Measurements from ENCODE around the gene MAN1C1.

Gene MAN1C1

DNA sequence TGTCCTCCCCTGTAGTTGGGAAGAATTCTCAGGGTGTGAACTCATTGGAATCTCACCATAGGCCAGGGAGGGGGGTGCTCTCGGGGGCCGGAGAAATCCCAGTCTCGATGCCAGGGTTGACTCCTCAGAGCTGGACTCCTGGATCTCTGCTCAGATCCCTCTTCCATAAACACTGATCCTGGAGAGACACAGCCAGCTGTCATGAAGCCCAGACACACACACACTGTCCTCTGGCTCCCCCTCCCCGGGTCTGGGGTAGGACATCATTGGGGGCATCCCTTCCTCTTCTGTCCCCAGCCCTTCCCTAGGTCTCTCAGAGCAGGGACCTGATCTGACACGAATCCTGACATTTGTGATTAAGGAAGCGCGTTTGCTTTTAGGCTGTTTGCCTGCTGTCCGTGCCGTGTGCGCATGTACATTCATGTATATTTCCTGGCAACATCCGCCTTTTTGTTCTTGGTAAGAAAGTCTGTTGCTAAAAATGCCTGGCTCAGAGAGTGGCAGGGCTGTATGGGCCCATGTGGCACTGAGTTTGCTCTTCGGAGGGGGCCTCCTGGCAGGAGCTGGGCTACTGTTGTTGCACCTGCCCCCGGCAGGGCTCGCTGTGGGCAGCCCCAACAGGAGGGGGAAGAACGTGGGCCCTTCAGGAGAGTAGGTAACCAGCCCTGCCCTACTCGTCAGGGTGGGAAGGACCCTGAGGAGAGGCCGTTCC lies 138.0 kb downstream of the MAN1C1 start:
- Histone ChIP-seq H3K56ac (ENCODE audit: low read length) (no peak overlapping the region), H3K27ac (ENCODE audit: low read depth, low read length) (no peak overlapping the region), H3K9ac (ENCODE audit: low read length) (no peak overlapping the region), H3K4me3 (ENCODE audit: low read length) (no peak overlapping the region), H2BK120ac (ENCODE audit: low read depth, low read length) (no peak overlapping the region), H3K4me1 (ENCODE audit: control insufficient read depth, low read depth, low read length) (no peaks in the 10 kb centered on the region), H3K27me3 (ENCODE audit: insufficient read depth, low read length, poor library complexity) (no peaks in the 10 kb centered on the region), H4K5ac (ENCODE audit: low read length) (no peak overlapping the region), H3K18ac (ENCODE audit: low read length) (no peak overlapping the region), H3K4me2 (ENCODE audit: low read length) (no peak overlapping the region), H4K8ac (ENCODE audit: low read depth, low read length) (no peak overlapping the region), H3K4ac (ENCODE audit: low read depth, low read length) (no peak overlapping the region), H2BK5ac (ENCODE audit: low read length) (no peak overlapping the region), H2AK5ac (ENCODE audit: low read length) (no peak overlapping the region), H3K79me1 (ENCODE audit: low read length) (no peaks in the 10 kb centered on the region), H3K23ac (ENCODE audit: low read length) (no peak overlapping the region), H3K36me3 (ENCODE audit: control insufficient read depth, insufficient read depth, low read length) (no peaks in the 10 kb centered on the region), H2BK15ac (replicated peaks; ENCODE audit: low read depth) (no peak overlapping the region), H3K79me2 (ENCODE audit: control insufficient read depth, insufficient read depth, low read length) (no peaks in the 10 kb centered on the region)
- no peak for DNase-seq
- no CpG with 5 or more reads among the region's 17 CpGs for WGBS (ENCODE audit: extremely low coverage, insufficient coverage, low lambda C conversion rate)

DNA sequence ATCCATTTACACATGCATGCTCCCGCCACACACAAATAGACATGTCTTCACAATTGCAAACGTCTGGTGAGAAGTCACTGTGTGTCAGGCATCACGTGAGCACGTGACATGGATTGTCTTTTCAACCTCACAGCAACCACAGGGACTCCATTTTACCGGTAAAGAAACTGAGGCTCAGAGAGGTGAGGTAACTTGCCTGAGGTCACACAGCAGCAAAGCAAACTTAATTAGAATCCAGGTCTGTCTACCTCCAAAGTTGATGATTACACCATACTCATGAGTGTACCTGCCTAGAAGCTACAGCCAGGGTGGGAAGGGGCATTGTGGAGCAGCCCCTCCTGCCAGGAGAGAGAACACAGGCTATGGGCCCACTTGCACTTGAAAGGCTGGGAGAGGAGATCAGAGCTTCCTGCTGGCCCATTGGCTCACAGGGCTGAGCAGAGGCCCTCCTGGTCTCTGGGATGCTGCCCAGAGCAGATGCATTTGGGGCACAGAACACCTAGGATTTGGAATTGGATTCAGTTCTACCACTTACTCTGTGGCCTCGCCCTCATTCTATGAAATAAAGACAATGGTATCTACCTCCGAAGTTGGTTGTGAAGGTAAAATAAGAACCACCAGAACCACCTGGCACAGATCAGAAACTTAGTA lies 139.0 kb downstream of the MAN1C1 start:
- Histone ChIP-seq H3K79me1 (ENCODE audit: low read length) (no peaks in the 10 kb centered on the region), H3K27me3 (ENCODE audit: insufficient read depth, low read length, poor library complexity) (no peaks in the 10 kb centered on the region), H2BK120ac (ENCODE audit: low read depth, low read length) (no peak overlapping the region), H3K56ac (ENCODE audit: low read length) (no peak overlapping the region), H3K4me2 (ENCODE audit: low read length) (no peak overlapping the region), H3K27ac (ENCODE audit: low read depth, low read length) (no peak overlapping the region), H3K4ac (ENCODE audit: low read depth, low read length) (no peak overlapping the region), H3K79me2 (ENCODE audit: control insufficient read depth, insufficient read depth, low read length) (no peaks in the 10 kb centered on the region), H4K5ac (ENCODE audit: low read length) (no peak overlapping the region), H3K36me3 (ENCODE audit: control insufficient read depth, insufficient read depth, low read length) (no peaks in the 10 kb centered on the region), H3K4me1 (ENCODE audit: control insufficient read depth, low read depth, low read length) (peaks cover 2% of the 10 kb centered on the region), H2BK15ac (replicated peaks; ENCODE audit: low read depth) (no peak overlapping the region), H3K4me3 (ENCODE audit: low read length) (no peak overlapping the region), H2AK5ac (ENCODE audit: low read length) (no peak overlapping the region), H2BK5ac (ENCODE audit: low read length) (no peak overlapping the region), H3K9ac (ENCODE audit: low read length) (no peak overlapping the region), H3K23ac (ENCODE audit: low read length) (no peak overlapping the region), H3K18ac (ENCODE audit: low read length) (no peak overlapping the region), H4K8ac (ENCODE audit: low read depth, low read length) (no peak overlapping the region)
- DNase-seq, result no peak
- WGBS (ENCODE audit: extremely low coverage, insufficient coverage, low lambda C conversion rate), result no CpG with 5 or more reads among the region's 7 CpGs

GRCh38 chr1:25756215-25756614 lies 139.6 kb downstream of the MAN1C1 start:
- no peak overlapping the region for H3K4ac ChIP-seq (ENCODE audit: low read depth, low read length)
- no peak for DNase-seq
- peaks cover 2% of the 10 kb centered on the region for H3K4me1 ChIP-seq (ENCODE audit: control insufficient read depth, low read depth, low read length)
- H3K9ac ChIP-seq (ENCODE audit: low read length), result no peak overlapping the region
- H4K5ac ChIP-seq (ENCODE audit: low read length), result no peak overlapping the region
- no peaks in the 10 kb centered on the region for H3K27me3 ChIP-seq (ENCODE audit: insufficient read depth, low read length, poor library complexity)
- no peak overlapping the region for H2BK120ac ChIP-seq (ENCODE audit: low read depth, low read length)
- H3K79me2 ChIP-seq (ENCODE audit: control insufficient read depth, insufficient read depth, low read length), result no peaks in the 10 kb centered on the region
- no peak overlapping the region for H4K8ac ChIP-seq (ENCODE audit: low read depth, low read length)
- H2BK5ac ChIP-seq (ENCODE audit: low read length), result no peak overlapping the region
- no peak overlapping the region for H2AK5ac ChIP-seq (ENCODE audit: low read length)
- no peak overlapping the region for H3K27ac ChIP-seq (ENCODE audit: low read depth, low read length)
- H2BK15ac ChIP-seq (replicated peaks; ENCODE audit: low read depth), result no peak overlapping the region
- no CpG with 5 or more reads among the region's 3 CpGs for WGBS (ENCODE audit: extremely low coverage, insufficient coverage, low lambda C conversion rate)
- no peak overlapping the region for H3K4me3 ChIP-seq (ENCODE audit: low read length)
- H3K18ac ChIP-seq (ENCODE audit: low read length), result no peak overlapping the region
- no peak overlapping the region for H3K56ac ChIP-seq (ENCODE audit: low read length)
- no peaks in the 10 kb centered on the region for H3K79me1 ChIP-seq (ENCODE audit: low read length)
- H3K4me2 ChIP-seq (ENCODE audit: low read length), result no peak overlapping the region
- no peaks in the 10 kb centered on the region for H3K36me3 ChIP-seq (ENCODE audit: control insufficient read depth, insufficient read depth, low read length)
- no peak overlapping the region for H3K23ac ChIP-seq (ENCODE audit: low read length)

- Histone ChIP-seq H2AK5ac (ENCODE audit: low read length) (no peak overlapping the region), H3K79me2 (ENCODE audit: control insufficient read depth, insufficient read depth, low read length) (no peaks in the 10 kb centered on the region), H3K4me3 (ENCODE audit: low read length) (no peak overlapping the region), H3K4me2 (ENCODE audit: low read length) (no peak overlapping the region), H3K36me3 (ENCODE audit: control insufficient read depth, insufficient read depth, low read length) (no peaks in the 10 kb centered on the region), H3K56ac (ENCODE audit: low read length) (no peak overlapping the region), H4K8ac (ENCODE audit: low read depth, low read length) (no peak overlapping the region), H3K27me3 (ENCODE audit: insufficient read depth, low read length, poor library complexity) (no peaks in the 10 kb centered on the region), H3K79me1 (ENCODE audit: low read length) (no peaks in the 10 kb centered on the region), H2BK5ac (ENCODE audit: low read length) (no peak overlapping the region), H3K4me1 (ENCODE audit: control insufficient read depth, low read depth, low read length) (peaks cover 2% of the 10 kb centered on the region), H3K27ac (ENCODE audit: low read depth, low read length) (no peak overlapping the region), H2BK120ac (ENCODE audit: low read depth, low read length) (no peak overlapping the region), H3K9ac (ENCODE audit: low read length) (no peak overlapping the region), H2BK15ac (replicated peaks; ENCODE audit: low read depth) (no peak overlapping the region), H3K4ac (ENCODE audit: low read depth, low read length) (no peak overlapping the region), H3K23ac (ENCODE audit: low read length) (no peak overlapping the region), H3K18ac (ENCODE audit: low read length) (no peak overlapping the region), H4K5ac (ENCODE audit: low read length) (no peak overlapping the region)
- WGBS (ENCODE audit: extremely low coverage, insufficient coverage, low lambda C conversion rate), result no CpG with 5 or more reads among the region's 12 CpGs
- no peak for DNase-seq
Observed at GRCh38 chr1:25757151-25757845, 140.7 kb downstream of the MAN1C1 start.

GRCh38 chr1:25757846-25758185 lies 141.2 kb downstream of the MAN1C1 start:
- Histone ChIP-seq H3K56ac (ENCODE audit: low read length) (no peak overlapping the region), H2BK5ac (ENCODE audit: low read length) (no peak overlapping the region), H3K4me2 (ENCODE audit: low read length) (no peak overlapping the region), H3K27ac (ENCODE audit: low read depth, low read length) (no peak overlapping the region), H2BK120ac (ENCODE audit: low read depth, low read length) (no peak overlapping the region), H3K27me3 (ENCODE audit: insufficient read depth, low read length, poor library complexity) (no peaks in the 10 kb centered on the region), H3K23ac (ENCODE audit: low read length) (no peak overlapping the region), H3K18ac (ENCODE audit: low read length) (no peak overlapping the region), H3K4me1 (ENCODE audit: control insufficient read depth, low read depth, low read length) (peaks cover 2% of the 10 kb centered on the region), H3K4me3 (ENCODE audit: low read length) (no peak overlapping the region), H4K8ac (ENCODE audit: low read depth, low read length) (no peak overlapping the region), H3K79me2 (ENCODE audit: control insufficient read depth, insufficient read depth, low read length) (no peaks in the 10 kb centered on the region), H3K4ac (ENCODE audit: low read depth, low read length) (no peak overlapping the region), H3K36me3 (ENCODE audit: control insufficient read depth, insufficient read depth, low read length) (no peaks in the 10 kb centered on the region), H3K79me1 (ENCODE audit: low read length) (no peaks in the 10 kb centered on the region), H4K5ac (ENCODE audit: low read length) (no peak overlapping the region), H3K9ac (ENCODE audit: low read length) (no peak overlapping the region), H2BK15ac (replicated peaks; ENCODE audit: low read depth) (no peak overlapping the region), H2AK5ac (ENCODE audit: low read length) (no peak overlapping the region)
- DNase-seq, result no peak
- no CpG with 5 or more reads among the region's 5 CpGs for WGBS (ENCODE audit: extremely low coverage, insufficient coverage, low lambda C conversion rate)
